ENCODE results near the gene SPACA7.

GRCh38 chr13:112473818-112474217 is 97.7 kb downstream of the SPACA7 start:
- TF ChIP-seq ZNF655 (CRISPR knock-in tag; IDR thresholded peaks at IDR 0.05) (no peak), POLR2A (conservative IDR thresholded peaks at IDR 0.05) (no peak), CTCF (IDR thresholded peaks at IDR 0.05 in 2 of 3, conservative IDR thresholded peaks at IDR 0.05 in 1 of 3; ENCODE audit: insufficient read depth in 2 of 3, low read depth in 1 of 3, low read length in 3 of 3) (no peak), MAFK (IDR thresholded peaks at IDR 0.05; ENCODE audit: low read length) (no peak), ATF2 (CRISPR knock-in tag; IDR thresholded peaks at IDR 0.05) (no peak), SIN3A (IDR thresholded peaks at IDR 0.05; ENCODE audit: borderline replicate concordance in 2 of 2, control insufficient read depth in 1 of 2, low read depth in 2 of 2, low read length in 2 of 2) (no peak)

Measured in K562 (cell line).